ENCODE results near the gene NBR1.

GRCh38 chr17:43140396-43141332 is 30.4 kb upstream of the NBR1 start:
- no peak for TF ChIP-seq POLR2A (IDR thresholded peaks at IDR 0.05; ENCODE audit: low read length)
- TF ChIP-seq GATA1 (IDR thresholded peaks at IDR 0.05; ENCODE audit: low read depth, low read length) = no peak

Data from erythroblast (primary cell).